Stimulated activated CD8-positive, alpha-beta memory T cell treated with anti-CD3 and anti-CD28 coated beads, Interleukin-15, amount 100 ng/mL, for 24 hours (primary cell): ENCODE results near the gene C2orf92.
A peak's percentile ranks its signal among the peaks of the same experiment; 100 is the strongest.
"Not testable (repeated sequence)": the region's sequence is repeated elsewhere in the genome, so short reads cannot be mapped to it uniquely, and the experiment has no call there.

Experiments
- DNase-seq: peaks from one replicate; pipeline ENCODE4 v3.0.0-alpha.2; 2020; ENCODE audit warnings: low read depth

The C2orf92 gene

DNA sequence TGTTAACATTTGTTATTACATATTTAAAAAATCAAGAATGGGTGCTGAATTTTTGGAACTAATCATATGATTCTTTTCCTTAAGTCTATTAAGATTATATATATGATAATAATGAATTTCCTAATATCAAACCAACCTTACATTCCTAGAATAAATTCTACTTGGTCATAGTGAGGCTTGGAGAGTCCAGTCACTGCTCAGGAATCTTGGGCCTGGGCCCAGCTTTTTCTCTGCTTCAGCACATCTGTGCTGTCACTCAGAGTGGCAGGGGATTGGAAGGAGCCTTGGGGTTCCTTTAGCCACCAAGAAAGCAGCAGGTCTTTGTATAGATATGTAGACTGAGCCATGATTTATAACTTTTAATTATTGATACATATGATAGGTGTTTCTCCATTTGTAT, 24.0 kb downstream of the C2orf92 start:
- no peak for DNase-seq

DNA sequence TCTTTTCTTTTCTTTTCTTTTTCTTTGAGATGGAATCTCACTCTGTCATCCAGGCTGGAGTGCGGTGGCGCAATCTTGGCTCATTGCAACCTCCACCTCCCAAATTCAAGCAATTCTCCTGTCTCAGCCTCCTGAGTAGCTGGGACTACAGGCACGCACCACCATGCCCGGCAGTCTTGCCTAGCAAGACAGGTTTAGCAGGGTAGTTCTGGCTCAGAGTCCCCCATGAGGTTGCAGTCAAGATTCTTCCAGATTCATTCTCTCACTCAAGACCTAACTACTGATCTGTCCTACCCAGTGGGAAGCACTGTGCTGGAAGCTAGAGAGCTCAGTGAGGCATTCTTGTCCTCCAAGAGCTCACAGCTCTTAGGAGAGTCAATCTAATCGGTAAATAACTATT, 26.2 kb downstream of the C2orf92 start:
- no peak for DNase-seq

DNA sequence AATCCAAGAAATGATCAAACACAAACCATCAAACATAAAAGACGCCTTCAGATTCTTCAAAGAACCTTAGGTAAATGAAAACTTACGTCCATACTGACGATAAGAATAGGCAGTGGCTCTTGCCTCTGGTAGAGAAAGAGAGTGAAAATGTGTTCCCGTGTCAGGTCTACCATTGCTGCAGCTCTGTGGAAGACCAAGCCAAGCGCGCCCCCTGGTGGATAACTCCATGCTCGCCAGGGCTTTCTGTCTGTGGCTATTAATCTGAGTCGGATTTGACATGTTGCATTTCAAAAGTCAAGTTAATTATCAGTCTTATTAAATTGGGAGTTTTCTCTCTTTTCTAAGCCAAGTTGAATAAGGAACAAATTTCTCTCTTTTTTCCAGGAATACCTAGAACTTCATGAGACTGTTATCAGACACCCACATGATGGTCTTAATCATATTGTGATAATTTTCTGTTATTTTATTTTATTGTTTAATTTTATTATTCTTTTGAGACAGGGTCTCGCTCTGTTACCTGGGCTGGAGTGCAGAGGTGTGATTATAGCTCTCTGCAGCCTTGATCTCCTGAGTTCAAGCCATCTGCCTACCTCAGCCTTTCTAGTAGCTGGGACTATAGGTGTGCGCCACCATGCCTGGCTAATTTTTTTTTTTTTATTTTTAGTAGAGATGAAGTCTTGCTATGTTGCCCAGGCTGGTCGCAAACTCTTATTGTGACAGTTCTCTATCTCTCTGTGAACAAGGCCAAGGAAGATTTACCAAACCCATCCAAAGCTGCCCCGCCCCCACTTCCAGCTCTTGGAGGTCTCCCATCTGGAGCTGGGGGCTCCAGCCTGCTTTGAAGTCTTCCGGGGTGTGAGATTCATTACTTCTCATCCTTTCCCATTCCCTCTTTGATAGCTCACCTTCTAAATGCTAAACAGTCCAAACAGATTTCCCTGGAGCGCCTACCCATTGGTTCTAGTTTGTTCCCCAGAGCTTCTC, 28.0 kb downstream of the C2orf92 start:
- peak; percentile 98 for DNase-seq

DNA sequence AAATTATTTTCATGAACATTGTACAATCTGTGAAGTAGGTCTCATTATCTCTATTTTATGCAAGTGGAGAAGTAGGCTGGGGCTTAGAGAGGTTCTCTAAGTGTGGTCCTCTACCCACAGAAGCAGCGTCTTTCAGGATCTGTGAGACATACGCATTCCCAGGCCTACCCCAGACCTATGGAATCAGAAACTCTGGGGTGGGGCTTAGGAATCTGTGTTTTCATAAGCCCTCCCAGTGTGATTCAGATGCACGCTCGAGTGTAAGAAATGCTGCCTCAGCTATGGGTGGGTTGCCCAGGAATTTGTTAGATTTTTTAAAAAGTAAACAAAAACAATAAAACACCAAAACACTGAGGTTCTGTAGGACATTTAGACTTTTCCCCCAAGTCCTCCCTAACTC, 29.0 kb downstream of the C2orf92 start:
- DNase-seq: no peak

DNA sequence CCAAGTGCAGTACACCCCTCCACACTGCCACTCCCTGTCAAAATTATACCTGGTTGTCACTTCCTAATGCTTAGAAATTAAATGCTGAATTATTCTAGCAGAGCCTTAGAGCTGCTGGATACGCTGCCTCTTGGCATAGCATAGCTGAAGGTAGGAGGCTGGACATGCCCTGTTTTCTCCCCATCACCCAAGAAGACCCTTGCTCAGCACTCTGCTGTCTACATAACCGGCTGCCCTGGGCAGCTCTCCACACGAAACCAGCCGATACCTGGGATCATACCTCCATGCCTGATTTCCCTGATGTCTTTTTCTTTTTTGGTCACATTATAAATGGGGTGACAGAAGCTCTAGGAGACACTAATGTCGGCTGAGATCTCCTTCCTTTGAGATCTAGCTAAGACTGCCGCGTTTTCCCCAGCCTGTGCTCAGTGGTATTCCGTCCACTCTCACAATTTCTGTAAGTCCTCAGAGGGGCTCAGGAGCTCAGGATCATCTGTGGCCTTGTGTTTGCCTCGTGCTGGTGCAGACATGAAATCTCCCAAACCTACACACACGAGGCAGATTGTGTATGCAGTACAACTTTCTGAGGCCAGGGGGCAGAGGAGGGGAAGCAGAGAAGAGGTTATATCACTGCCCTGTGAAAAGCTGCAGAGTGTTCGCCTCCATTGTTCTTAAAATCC, 30.4 kb downstream of the C2orf92 start:
- DNase-seq: no peak

DNA sequence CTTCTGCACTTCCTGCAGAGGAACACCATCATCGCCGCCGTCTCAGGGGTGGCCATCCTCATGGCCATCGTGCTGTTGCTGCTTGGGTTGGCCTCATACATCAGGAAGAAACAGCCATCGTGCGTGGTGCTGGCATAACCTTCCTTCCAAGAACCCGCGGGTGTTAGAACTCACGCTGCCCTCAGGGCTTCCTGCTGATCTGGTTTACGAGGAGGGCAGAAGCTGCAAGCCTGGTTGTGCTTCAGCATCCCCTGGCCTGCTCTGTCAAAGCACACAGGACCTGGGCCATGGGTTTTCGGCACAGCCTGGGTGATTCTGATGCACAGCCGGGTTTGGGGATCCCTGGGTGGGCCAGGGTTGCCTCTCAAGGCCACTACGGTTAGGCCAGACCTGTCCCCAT, 31.7 kb downstream of the C2orf92 start:
- DNase-seq: no peak

DNA sequence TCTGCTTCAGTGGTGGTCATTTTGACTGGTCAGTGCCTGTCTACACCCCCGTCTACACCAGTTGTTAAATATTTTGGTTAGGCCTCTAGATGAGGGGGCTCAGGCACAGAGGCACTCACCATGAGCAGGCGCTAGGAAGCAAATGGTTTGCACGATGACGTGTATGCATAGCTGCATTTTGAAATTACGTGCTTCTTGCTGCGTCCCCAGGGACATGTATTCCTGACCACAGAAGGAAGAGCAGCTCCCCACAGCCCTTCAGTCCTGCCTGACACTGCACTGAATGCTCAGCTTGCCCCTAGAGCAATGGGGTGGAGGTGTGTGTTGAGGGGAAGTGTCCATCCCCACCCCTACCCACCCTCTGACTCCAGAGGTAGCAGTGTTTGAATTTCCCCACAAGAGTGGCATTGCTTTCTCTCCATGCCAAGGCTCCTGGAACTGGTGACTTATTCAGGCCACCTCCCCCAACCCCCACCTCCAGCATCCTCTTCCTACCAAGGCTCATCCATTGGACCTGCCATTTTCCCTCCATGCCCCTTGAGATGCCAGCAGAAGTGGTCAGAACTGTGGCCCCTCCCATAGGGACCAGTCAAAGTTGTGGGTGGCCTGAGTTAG, 32.4 kb downstream of the C2orf92 start:
- no peak for DNase-seq

DNA sequence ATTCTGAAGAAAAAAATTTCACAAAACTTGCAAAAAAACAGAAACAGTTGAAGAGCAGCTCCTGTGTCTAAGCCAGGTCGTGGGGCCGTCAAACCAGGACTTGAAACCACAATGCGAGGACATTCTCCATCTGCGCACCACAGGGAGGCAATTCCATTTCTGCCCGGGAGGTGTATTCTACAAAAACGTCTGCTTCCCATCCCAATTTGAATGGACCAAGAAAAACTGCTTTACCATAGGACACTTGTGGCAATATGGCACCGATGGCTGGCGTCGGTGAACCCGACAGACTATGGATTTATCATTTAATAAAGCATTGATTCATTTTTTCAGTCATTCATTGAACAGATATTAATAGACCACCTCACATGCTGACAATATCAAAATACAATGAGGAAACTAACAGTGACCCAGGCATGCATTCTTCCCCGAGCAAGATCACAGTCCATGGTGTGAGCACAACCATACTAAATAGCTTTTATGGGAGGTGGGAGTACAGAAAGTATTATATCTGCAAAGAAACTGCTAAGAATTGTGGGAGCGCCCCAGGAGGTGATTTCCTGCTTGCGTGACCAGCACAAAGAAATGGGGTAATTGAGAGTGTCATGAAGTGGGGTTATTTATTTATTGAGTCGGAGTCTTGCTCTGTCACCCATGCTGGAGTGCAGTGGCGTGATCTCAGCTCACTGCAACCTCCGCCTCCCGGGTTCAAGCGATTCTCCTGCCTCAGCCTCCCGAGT, 33.4 kb downstream of the C2orf92 start:
- DNase-seq: no peak

DNA sequence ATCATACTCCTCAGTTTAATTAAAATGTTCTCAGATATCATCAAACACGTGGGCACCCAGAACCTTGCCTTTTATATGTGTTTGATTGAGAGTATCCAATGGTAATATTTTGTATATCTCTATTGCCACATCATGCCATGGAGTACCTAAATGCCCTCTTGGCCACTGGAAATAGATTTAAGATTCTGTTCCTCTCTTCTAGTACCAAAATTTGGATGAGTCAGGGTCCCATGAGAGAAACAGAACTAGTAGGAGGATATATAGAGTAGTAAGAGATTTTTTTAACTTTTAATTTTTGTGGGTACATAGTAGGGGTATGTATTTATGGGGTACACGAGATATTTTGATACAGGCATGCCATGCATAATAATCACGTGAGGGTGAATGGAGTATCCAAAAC, 34.2 kb downstream of the C2orf92 start:
- DNase-seq: no peak

DNA sequence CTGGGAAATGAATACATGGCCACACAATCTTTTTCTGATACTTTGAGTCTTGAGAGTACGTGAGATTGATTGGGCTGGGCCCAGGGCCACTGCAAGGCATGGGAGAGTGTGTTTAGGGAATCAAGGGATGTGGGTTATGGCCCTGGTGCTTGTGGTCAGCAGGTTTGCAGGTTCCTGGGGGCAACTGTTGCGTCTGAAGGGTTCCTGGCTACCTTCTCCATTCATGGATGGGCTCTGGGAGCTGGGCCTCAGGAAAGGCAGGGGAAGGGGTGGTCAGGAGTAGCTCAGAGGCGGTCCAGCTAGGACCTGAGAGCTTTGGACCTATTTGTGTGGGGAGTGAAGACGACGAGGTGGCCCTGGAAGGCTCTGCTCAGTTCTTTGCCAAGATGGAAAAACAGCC, 35.5 kb downstream of the C2orf92 start:
- DNase-seq: no peak

DNA sequence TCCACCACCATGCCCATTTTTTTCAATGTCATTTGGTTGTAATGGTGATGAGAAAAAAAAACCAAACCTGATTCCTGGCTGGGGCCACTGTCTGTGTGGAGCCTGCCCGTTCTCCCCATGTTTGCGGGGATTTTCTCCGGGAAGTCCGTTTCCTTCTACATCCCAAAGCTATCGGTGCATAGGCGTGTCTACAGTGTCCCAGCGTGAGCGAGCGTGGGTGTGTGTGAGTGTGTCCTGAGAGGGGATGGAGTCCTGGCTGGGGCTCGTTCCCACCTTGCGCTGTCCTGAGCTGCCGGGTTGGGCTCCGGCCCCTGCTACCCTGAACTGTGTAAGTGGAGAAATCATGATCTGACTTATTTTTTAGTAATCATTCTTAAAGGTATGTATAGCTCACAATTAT, 36.6 kb downstream of the C2orf92 start:
- no peak for DNase-seq

DNA sequence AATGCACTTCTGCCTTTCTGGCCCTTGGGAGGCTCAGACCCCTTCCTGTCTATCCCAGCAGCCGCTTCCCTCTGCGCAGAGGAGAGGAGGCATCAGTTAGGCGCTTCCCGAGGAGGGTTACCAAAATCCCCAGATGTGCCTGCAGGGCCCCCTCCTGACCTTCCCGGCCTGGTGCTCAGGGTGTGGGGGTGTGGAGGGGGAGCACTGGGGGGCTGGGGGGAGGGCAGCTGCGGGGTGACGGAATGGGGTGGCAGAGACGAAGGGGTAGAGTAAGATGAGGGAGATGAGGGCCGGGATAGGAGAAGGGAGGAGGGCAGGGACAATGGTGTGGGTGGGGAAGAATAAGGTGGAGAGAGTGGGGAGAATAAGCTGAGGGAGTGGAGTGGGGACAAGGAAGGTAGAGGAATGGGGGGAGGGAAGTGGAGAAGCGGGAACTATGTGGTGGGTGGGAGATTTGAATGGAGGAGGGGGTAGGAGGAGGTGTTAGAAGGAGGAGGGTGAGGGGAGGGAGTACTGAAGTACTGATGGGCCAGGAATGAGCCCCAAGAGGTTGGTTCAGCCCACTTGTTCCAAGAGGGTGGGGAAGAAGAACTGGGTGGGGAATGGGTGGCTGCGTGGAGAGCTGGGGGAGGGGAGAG, 37.3 kb downstream of the C2orf92 start:
- no peak for DNase-seq

DNA sequence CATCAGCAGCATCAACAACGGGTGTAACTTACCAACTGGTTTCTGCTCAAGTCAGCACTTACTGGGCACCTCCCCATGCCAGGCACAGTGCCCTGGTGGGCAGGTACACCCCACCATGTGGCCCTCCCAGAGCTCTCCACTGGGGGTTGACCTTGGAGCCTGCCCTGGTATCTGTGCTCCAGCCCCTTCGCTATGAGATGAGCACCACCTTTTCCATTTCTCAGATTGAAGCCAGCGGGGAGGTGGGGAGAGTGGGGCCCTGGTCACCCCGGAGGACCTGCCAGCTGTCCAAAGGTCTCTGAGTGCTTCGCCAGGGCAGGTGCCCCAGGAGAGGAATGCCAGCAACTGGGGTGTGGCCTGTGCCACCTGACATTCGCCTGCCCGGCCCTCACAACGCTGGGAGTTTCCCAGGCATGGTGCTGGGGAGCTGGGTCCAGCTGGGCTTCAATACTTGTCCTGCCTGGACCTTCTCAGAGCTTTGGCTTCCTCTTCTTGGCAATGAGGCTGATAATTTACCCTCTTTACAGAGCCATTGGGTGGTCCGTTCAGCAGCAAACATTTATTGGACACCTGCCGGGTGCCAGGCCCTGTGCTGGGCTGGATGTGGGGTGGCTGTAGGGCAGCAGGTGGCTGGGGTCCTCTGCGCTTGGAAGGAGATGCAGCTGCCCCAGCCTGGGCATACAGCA, 38.0 kb downstream of the C2orf92 start:
- DNase-seq: no peak

DNA sequence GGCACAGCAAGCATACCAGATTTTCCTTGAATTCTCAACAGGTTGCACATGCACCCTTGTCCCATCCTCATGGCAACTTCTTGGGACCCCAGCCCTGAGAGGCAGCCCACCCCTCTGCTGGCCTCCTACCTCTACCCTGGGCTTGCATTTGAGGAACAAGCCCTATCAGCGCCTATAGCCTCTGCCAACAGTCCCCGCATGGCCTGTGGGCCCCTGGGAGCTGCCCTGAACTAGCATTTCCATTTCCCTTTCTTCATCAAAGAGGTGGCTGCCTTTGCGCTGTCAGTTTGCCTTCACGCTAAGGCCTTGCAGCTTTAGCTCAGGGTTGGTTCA, 38.5 kb downstream of the C2orf92 start:
- no peak for DNase-seq

DNA sequence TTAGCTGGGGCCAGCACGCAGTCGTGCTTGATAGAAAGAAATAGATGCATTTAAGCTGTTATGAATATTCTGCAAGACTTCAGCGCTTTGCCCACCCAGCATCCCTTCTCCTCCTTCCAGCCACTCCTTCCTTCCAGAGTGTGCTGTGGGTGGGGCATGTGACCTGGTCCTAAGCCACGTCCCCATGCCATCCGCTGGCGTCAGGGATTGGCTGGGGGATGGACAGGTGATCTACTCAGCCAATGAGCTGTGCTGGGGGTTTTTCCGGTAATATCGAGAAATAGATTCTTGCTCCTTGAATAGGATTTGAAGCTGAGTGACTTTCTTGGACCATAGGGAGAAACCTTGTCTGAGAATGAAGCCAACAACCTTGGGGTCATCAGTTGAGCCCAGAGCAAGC, 39.1 kb downstream of the C2orf92 start:
- no peak for DNase-seq

DNA sequence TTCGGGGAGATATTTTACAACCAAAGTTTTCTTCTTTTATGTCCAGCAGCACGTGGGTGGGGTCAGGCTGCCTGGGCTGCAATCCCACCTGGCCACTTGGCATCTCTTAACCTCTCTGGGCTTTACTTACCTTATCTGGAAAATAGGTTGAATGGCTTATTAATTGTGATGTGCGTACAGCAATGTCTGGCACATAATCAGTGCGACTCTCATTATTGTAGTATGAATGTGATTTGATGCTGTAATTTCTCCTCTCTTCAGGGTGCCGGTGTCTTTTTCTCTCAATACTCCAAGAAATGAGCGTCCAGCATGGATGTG, 41.8 kb downstream of the C2orf92 start:
- DNase-seq: no peak

DNA sequence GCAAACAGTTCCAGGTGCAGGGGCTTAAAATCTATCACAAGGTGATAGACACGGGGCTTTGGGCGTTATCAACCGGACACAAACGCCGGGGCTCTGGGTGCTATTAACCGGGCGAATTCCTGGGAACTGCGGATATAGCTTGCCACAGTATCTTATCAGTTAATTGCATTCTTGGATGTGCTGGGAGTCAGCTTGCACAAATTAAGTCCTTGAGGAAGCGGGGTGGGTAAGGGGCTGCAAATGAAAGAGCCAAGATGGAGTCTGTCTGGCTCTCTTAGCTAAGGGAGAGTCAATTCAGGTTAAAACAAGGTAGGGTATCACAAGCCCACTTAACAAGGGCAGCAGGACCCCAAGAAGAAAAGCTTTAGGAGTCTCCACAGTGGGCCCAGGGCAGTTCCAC, 42.7 kb downstream of the C2orf92 start:
- DNase-seq: not testable (repeated sequence)

DNA sequence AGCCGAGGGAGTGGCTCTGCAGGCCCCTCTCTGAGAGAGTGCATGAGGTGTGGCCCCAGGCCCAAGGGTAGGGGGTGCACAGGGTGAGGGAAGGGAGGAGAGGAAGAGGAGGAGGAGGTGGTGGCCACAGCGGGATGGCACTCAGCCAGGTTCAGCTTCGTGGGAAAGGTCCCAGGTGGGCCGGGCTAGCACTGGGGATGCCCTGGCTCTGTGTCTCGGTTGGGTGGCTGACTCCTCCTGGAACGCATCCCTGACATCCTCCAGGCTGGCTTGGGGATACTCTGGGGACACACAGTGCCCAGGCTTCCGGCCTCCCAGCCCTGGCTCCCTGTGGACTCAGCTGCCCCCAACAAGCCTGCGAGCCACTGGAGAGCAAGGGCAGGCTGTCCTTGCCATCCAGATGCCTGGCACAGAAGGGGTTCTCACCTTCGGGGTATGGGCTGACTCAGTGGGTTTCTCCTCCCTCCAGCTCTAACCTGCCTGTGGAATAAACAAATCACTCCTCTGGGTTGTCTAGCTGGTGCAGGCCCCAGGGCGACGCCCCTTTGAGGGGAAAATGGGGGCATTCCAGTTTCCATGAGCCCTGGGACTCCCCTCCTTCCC, 43.3 kb downstream of the C2orf92 start:
- no peak for DNase-seq

DNA sequence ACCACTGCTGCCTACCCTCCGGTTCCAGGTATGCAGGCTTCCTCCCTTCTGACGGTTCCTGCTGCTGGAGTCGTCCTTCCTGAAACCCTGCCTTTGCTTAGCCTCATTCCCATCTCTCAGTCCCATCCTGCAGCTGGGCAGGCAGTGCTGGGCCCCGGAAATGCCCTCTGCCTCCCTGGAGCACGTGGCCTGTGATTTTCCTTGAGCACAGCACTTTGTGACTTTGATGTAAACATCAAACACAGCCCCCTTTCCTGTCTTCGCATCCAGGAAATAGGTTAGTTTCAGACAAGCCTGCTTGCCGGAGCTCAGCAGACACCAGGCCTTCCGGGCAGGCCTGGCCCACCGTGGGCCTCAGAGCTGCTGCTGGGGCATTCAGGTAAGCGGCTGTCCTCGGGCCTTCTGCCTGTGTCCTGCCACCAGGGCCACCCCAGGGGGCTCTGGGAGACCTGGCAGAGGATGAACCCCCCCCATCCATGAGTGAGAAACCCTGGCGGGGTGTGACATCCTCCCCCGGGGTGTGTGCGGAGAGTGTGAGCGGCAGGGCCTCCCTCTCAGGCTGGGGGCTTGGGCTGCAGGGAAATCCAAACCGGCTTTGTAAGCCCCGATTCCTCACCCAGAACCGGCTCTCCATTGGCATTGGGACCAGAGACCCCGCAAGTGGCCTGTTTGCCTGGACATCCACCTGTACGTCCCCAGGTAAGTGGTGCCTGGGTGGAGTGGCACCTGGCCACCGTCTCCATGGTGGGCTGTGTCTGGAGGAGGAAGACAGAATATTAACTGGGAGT, 44.0 kb downstream of the C2orf92 start, which contains the start of gene ZAP70:
Gene ZAP70 (plus strand): TSS at position 281 of the 788 bp plus-strand sequence. CDS start 10,461 bp downstream, outside the sequence.
- DNase-seq: no peak
